ENCODE measurements around the gene NLGN1. TPM values are rescaled to one million over a fixed set of nuclear protein-coding genes. Genes with fewer than 3 reads are reported as not detected.

NLGN1 gene
- polyA plus RNA-seq, 2 of the 4 experiments (the other 2 are of a cell fraction): not detected

- Histone ChIP-seq H3K9me3 (no peaks in the 10 kb centered on the region), H3K4me2 (no peak overlapping the region), H3K4me3 (no peak overlapping the region), H3K4me1 (no peaks in the 10 kb centered on the region), H3K27ac (no peak overlapping the region)
- DNase-seq (ENCODE audit: low read depth in 1 of 2, low spot score in 1 of 2): no peak
- CTCF ChIA-PET: no interaction called here
- POLR2A ChIA-PET: no interaction called here
- FAIRE-seq: no peak
- 8% methylated on average over 4 of the region's 4 CpGs for WGBS (ENCODE audit: missing lambda C conversion rate)
- ATAC-seq: no peak
- TF ChIP-seq, protein P1, sequence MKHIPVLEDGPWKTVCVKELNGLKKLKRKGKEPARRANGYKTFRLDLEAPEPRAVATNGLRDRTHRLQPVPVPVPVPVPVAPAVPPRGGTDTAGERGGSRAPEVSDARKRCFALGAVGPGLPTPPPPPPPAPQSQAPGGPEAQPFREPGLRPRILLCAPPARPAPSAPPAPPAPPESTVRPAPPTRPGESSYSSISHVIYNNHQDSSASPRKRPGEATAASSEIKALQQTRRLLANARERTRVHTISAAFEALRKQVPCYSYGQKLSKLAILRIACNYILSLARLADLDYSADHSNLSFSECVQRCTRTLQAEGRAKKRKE (CRISPR knock-in tag; IDR thresholded peaks at IDR 0.05; ENCODE audit: low read depth): no peak
- no peak for TF ChIP-seq HOXB5 (CRISPR knock-in tag; IDR thresholded peaks at IDR 0.05)
- no peak for TF ChIP-seq POLR2AphosphoS2 (conservative IDR thresholded peaks at IDR 0.05; ENCODE audit: low read length)
- TF ChIP-seq, protein P2, sequence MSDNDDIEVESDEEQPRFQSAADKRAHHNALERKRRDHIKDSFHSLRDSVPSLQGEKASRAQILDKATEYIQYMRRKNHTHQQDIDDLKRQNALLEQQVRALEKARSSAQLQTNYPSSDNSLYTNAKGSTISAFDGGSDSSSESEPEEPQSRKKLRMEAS (IDR thresholded peaks at IDR 0.05): no peak
- TF ChIP-seq JUNB (IDR thresholded peaks at IDR 0.05): no peak
- no peak for TF ChIP-seq KDM5A (IDR thresholded peaks at IDR 0.05)
- no peak for TF ChIP-seq FOSB (CRISPR knock-in tag; IDR thresholded peaks at IDR 0.05)
- no peak for TF ChIP-seq RCOR1 (IDR thresholded peaks at IDR 0.05; ENCODE audit: low read depth, low read length)
- TF ChIP-seq CBX2 (IDR thresholded peaks at IDR 0.05; ENCODE audit: borderline replicate concordance, low read depth): no peak
- no peak for TF ChIP-seq EHF (CRISPR knock-in tag; IDR thresholded peaks at IDR 0.05)
- no peak for TF ChIP-seq CEBPB (IDR thresholded peaks at IDR 0.05)
Measured at GRCh38 chr3:173890091-173890490, 492.5 kb downstream of the NLGN1 start.

DNA sequence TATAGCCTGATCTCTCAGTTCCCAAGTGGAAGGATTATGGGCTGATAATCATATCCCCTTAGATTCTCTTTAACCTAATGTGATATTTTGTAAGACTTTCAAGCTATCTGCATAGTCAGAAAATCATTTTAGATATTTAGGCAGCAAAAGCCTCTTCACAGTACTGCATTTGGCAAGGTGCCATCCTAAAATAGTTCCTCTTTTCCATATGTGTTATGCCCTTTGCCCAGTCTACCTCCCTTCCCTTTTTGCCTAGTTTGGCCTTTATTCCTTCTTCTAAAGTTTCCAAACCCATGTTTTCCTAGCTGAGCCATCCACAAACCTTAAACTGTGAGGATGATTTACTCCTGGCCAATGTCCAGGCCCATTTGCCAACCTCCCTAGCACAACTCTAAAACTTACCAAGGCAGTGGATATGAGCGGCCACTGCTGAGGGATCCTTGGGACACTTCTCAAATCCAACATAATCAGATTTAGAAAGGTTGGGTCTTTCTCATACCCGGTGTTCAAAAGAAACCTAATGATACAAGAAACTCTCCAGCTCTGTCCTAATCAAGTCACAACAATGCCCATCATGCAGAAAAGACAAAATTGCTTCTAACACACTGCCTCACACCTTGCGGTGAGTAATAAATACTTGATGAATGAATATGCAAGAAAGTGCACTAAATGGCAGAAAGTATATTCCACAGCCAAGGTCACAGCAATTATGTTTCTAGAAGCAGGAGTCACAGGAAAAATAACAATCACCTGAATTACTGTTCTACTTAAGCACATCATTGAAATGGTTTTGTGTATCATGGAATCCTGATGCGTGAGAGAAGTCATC is 493.9 kb downstream of the NLGN1 start:
- ChIA-PET CTCF (no interaction called here), POLR2A (no interaction called here)
- Histone ChIP-seq H3K4me2 (no peak overlapping the region), H3K9me3 (no peaks in the 10 kb centered on the region), H3K4me1 (no peaks in the 10 kb centered on the region), H3K4me3 (no peak overlapping the region), H3K27ac (no peak overlapping the region)
- DNase-seq (ENCODE audit: low read depth in 1 of 2, low spot score in 1 of 2): no peak
- 64% methylated on average over 4 of the region's 4 CpGs for WGBS (ENCODE audit: missing lambda C conversion rate)
- ATAC-seq: no peak
- no peak for TF ChIP-seq ELK1 (IDR thresholded peaks at IDR 0.05; ENCODE audit: low read depth, low read length)
- no peak for TF ChIP-seq RNF2 (IDR thresholded peaks at IDR 0.05; ENCODE audit: borderline replicate concordance, low read depth)
- TF ChIP-seq REST (IDR thresholded peaks at IDR 0.05): no peak
- no peak for TF ChIP-seq ZFP36 (IDR thresholded peaks at IDR 0.05; ENCODE audit: borderline replicate concordance, partially characterized antibody)
- TF ChIP-seq, protein P2 (IDR thresholded peaks at IDR 0.05): no peak
- FAIRE-seq: no peak

DNA sequence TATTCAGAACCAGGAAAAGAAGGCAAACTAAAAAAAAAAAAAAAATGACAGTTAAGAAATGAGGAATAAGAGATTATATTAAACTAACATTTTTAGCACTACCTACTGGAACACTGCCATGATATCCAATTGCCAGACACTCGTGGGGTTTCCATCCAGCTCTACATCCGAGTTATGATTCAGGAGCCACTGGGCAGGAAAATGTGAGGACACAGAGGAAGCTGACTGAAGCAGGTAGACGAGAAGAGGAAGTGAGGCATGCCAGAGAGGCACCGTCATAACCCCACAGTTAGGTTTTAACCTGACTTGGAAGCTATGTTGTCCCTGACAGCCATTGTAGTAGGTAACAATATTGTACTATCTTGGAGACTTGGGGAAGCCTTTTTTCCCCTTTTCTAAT is 495.0 kb downstream of the NLGN1 start:
- DNase-seq (ENCODE audit: low read depth in 1 of 2, low spot score in 1 of 2): no peak
- CTCF ChIA-PET: no interaction called here
- WGBS (ENCODE audit: missing lambda C conversion rate): 27% methylated on average over 4 of the region's 4 CpGs

More for the DNA sequence above, 495.0 kb downstream of the NLGN1 start:
- Histone ChIP-seq H3K27ac (no peak overlapping the region), H3K4me1 (no peaks in the 10 kb centered on the region), H3K4me3 (no peak overlapping the region), H3K4me2 (no peak overlapping the region), H3K9me3 (no peaks in the 10 kb centered on the region)
- POLR2A ChIA-PET: no interaction called here
- TF ChIP-seq SREBF2 (IDR thresholded peaks at IDR 0.05): no peak
- TF ChIP-seq TP53 (CRISPR knock-in tag; IDR thresholded peaks at IDR 0.05): no peak
- TF ChIP-seq CHD2 (IDR thresholded peaks at IDR 0.05; ENCODE audit: low read length, partially characterized antibody): no peak
- no peak for TF ChIP-seq HMGXB4 (CRISPR knock-in tag; IDR thresholded peaks at IDR 0.05; ENCODE audit: borderline replicate concordance)
- TF ChIP-seq ZC3H11A (IDR thresholded peaks at IDR 0.05): no peak
- no peak for FAIRE-seq
- ATAC-seq: no peak
